ENCODE data around the gene IQCH. TPM values are rescaled to one million over a fixed set of nuclear protein-coding genes. Genes with fewer than 3 reads are reported as not detected.

The IQCH gene
- total and polyA plus RNA-seq, 2 experiments from 2014 or later, result 1.7 to 4.6 TPM

DNA sequence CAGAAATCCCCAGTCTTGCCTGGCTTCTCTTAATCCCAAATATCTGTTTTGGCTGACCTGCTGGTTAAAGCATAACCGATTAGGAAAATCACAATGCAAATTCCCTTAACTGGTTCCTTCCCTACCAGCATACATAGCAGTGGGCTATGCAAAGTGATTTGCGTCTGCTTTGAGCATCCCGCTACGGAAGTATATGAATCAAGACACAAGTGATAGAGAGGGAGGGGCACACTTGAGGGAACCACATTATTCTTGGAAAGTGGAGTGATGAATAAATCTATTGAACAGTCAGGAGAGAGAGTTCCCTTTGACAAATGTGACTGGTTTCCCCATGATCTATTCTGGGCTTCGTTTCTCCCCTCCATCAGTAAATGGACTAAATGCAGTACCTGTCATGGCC, 146.8 kb downstream of the IQCH start:
- H3K27ac ChIP-seq (ENCODE audit: low read depth), result no peak overlapping the region
- Mint-ChIP-seq H3K36me3 (ENCODE audit: low read depth) (no peaks in the 10 kb centered on the region), H3K9me3 (no peaks in the 10 kb centered on the region), H3K27me3 (ENCODE audit: insufficient read depth, low read depth, poor library complexity) (no peaks in the 10 kb centered on the region), H3K27ac (no peak overlapping the region), H3K4me1 (peaks cover 28% of the 10 kb centered on the region), H3K4me3 (no peak overlapping the region)
- H3K27me3 ChIP-seq (ENCODE audit: insufficient read depth), result no peaks in the 10 kb centered on the region
- TF ChIP-seq, protein P1, sequence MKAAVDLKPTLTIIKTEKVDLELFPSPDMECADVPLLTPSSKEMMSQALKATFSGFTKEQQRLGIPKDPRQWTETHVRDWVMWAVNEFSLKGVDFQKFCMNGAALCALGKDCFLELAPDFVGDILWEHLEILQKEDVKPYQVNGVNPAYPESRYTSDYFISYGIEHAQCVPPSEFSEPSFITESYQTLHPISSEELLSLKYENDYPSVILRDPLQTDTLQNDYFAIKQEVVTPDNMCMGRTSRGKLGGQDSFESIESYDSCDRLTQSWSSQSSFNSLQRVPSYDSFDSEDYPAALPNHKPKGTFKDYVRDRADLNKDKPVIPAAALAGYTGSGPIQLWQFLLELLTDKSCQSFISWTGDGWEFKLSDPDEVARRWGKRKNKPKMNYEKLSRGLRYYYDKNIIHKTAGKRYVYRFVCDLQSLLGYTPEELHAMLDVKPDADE (IDR thresholded peaks at IDR 0.05), result no peak
- TF ChIP-seq NANOG (IDR thresholded peaks at IDR 0.05; ENCODE audit: borderline replicate concordance) (no peak), EZH2phosphoT487 (IDR thresholded peaks at IDR 0.05; ENCODE audit: unreplicated experiment) (no peak), EZH2 (IDR thresholded peaks at IDR 0.05; ENCODE audit: low read depth, unreplicated experiment) (no peak), POLR2AphosphoS5 (IDR thresholded peaks at IDR 0.05; ENCODE audit: low read depth) (no peak), JUNB (IDR thresholded peaks at IDR 0.05; ENCODE audit: unreplicated experiment) (no peak), CREB1 (CRISPR knock-in tag; IDR thresholded peaks at IDR 0.05; ENCODE audit: low read depth) (no peak), STAT1 (IDR thresholded peaks at IDR 0.05; ENCODE audit: unreplicated experiment) (no peak), ZNF114 (CRISPR knock-in tag; IDR thresholded peaks at IDR 0.05) (no peak)
- TF ChIP-seq, protein P2, sequence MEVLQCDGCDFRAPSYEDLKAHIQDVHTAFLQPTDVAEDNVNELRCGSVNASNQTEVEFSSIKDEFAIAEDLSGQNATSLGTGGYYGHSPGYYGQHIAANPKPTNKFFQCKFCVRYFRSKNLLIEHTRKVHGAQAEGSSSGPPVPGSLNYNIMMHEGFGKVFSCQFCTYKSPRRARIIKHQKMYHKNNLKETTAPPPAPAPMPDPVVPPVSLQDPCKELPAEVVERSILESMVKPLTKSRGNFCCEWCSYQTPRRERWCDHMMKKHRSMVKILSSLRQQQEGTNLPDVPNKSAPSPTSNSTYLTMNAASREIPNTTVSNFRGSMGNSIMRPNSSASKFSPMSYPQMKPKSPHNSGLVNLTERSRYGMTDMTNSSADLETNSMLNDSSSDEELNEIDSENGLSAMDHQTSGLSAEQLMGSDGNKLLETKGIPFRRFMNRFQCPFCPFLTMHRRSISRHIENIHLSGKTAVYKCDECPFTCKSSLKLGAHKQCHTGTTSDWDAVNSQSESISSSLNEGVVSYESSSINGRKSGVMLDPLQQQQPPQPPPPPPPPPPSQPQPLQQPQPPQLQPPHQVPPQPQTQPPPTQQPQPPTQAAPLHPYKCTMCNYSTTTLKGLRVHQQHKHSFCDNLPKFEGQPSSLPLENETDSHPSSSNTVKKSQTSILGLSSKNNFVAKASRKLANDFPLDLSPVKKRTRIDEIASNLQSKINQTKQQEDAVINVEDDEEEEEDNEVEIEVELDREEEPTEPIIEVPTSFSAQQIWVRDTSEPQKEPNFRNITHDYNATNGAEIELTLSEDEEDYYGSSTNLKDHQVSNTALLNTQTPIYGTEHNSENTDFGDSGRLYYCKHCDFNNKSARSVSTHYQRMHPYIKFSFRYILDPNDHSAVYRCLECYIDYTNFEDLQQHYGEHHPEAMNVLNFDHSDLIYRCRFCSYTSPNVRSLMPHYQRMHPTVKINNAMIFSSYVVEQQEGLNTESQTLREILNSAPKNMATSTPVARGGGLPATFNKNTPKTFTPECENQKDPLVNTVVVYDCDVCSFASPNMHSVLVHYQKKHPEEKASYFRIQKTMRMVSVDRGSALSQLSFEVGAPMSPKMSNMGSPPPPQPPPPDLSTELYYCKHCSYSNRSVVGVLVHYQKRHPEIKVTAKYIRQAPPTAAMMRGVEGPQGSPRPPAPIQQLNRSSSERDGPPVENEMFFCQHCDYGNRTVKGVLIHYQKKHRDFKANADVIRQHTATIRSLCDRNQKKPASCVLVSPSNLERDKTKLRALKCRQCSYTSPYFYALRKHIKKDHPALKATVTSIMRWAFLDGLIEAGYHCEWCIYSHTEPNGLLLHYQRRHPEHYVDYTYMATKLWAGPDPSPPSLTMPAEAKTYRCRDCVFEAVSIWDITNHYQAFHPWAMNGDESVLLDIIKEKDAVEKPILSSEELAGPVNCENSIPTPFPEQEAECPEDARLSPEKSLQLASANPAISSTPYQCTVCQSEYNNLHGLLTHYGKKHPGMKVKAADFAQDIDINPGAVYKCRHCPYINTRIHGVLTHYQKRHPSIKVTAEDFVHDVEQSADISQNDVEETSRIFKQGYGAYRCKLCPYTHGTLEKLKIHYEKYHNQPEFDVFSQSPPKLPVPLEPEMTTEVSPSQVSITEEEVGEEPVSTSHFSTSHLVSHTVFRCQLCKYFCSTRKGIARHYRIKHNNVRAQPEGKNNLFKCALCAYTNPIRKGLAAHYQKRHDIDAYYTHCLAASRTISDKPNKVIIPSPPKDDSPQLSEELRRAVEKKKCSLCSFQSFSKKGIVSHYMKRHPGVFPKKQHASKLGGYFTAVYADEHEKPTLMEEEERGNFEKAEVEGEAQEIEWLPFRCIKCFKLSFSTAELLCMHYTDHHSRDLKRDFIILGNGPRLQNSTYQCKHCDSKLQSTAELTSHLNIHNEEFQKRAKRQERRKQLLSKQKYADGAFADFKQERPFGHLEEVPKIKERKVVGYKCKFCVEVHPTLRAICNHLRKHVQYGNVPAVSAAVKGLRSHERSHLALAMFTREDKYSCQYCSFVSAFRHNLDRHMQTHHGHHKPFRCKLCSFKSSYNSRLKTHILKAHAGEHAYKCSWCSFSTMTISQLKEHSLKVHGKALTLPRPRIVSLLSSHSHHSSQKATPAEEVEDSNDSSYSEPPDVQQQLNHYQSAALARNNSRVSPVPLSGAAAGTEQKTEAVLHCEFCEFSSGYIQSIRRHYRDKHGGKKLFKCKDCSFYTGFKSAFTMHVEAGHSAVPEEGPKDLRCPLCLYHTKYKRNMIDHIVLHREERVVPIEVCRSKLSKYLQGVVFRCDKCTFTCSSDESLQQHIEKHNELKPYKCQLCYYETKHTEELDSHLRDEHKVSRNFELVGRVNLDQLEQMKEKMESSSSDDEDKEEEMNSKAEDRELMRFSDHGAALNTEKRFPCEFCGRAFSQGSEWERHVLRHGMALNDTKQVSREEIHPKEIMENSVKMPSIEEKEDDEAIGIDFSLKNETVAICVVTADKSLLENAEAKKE (CRISPR knock-in tag; IDR thresholded peaks at IDR 0.05), result no peak
- TF ChIP-seq, protein P3, sequence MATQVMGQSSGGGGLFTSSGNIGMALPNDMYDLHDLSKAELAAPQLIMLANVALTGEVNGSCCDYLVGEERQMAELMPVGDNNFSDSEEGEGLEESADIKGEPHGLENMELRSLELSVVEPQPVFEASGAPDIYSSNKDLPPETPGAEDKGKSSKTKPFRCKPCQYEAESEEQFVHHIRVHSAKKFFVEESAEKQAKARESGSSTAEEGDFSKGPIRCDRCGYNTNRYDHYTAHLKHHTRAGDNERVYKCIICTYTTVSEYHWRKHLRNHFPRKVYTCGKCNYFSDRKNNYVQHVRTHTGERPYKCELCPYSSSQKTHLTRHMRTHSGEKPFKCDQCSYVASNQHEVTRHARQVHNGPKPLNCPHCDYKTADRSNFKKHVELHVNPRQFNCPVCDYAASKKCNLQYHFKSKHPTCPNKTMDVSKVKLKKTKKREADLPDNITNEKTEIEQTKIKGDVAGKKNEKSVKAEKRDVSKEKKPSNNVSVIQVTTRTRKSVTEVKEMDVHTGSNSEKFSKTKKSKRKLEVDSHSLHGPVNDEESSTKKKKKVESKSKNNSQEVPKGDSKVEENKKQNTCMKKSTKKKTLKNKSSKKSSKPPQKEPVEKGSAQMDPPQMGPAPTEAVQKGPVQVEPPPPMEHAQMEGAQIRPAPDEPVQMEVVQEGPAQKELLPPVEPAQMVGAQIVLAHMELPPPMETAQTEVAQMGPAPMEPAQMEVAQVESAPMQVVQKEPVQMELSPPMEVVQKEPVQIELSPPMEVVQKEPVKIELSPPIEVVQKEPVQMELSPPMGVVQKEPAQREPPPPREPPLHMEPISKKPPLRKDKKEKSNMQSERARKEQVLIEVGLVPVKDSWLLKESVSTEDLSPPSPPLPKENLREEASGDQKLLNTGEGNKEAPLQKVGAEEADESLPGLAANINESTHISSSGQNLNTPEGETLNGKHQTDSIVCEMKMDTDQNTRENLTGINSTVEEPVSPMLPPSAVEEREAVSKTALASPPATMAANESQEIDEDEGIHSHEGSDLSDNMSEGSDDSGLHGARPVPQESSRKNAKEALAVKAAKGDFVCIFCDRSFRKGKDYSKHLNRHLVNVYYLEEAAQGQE (IDR thresholded peaks at IDR 0.05; ENCODE audit: unreplicated experiment), result no peak
- TF ChIP-seq, protein P4, sequence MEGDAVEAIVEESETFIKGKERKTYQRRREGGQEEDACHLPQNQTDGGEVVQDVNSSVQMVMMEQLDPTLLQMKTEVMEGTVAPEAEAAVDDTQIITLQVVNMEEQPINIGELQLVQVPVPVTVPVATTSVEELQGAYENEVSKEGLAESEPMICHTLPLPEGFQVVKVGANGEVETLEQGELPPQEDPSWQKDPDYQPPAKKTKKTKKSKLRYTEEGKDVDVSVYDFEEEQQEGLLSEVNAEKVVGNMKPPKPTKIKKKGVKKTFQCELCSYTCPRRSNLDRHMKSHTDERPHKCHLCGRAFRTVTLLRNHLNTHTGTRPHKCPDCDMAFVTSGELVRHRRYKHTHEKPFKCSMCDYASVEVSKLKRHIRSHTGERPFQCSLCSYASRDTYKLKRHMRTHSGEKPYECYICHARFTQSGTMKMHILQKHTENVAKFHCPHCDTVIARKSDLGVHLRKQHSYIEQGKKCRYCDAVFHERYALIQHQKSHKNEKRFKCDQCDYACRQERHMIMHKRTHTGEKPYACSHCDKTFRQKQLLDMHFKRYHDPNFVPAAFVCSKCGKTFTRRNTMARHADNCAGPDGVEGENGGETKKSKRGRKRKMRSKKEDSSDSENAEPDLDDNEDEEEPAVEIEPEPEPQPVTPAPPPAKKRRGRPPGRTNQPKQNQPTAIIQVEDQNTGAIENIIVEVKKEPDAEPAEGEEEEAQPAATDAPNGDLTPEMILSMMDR (conservative IDR thresholded peaks at IDR 0.05; ENCODE audit: low read depth in 2 of 2), result no peak
- H4K20me1 ChIP-seq (replicated peaks; ENCODE audit: insufficient read depth), result no peaks in the 10 kb centered on the region
- H3K9me2 ChIP-seq (ENCODE audit: insufficient read depth), result no peaks in the 10 kb centered on the region
- no peak for ATAC-seq
- no peak overlapping the region for H2AFZ ChIP-seq
- no peaks in the 10 kb centered on the region for H3K36me3 ChIP-seq (ENCODE audit: insufficient read depth)
- peaks cover 14% of the 10 kb centered on the region; the same call in 1 of the 2 replicates for H3K4me1 ChIP-seq (ENCODE audit: insufficient read depth)
- no peak overlapping the region for H3K4me2 ChIP-seq
- H3K79me2 ChIP-seq (replicated peaks; ENCODE audit: insufficient read depth), result no peaks in the 10 kb centered on the region
- no peak overlapping the region for H3K4me3 ChIP-seq
- H3F3A ChIP-seq (replicated peaks; ENCODE audit: low read depth), result no peaks in the 10 kb centered on the region
- DNase-seq (ENCODE audit: low spot score), result no peak
